ENCODE results near the gene PLLP. TPM values are rescaled to one million over a fixed set of nuclear protein-coding genes. Genes with fewer than 3 reads are reported as not detected.

PLLP gene
- total and polyA plus RNA-seq, 10 of the 15 experiments (the other 5 are each of a cell fraction or from before 2014, with no cell fraction given), result 0.21 to 5.8 (median 0.67) TPM

GRCh38 chr16:57258910-57259475 lies 25.5 kb downstream of the PLLP start:
- Histone ChIP-seq H3K27ac (ENCODE audit: control insufficient read depth, insufficient read depth) (no peak overlapping the region), H3K4me3 (no peak overlapping the region), H3K9me3 (replicated peaks; ENCODE audit: control insufficient read depth, insufficient read depth, low read length) (no peaks in the 10 kb centered on the region), H3K36me3 (ENCODE audit: control insufficient read depth in 2 of 2, insufficient read depth in 2 of 2, low read length in 1 of 2) (no peaks in the 10 kb centered on the region; a peak in 1 of 4 replicates), H2AFZ (ENCODE audit: control insufficient read depth, low read depth, low read length) (no peak overlapping the region), H3K79me2 (ENCODE audit: control insufficient read depth, insufficient read depth, low read length) (no peaks in the 10 kb centered on the region), H3K9ac (ENCODE audit: control insufficient read depth, insufficient read depth, low read length) (no peak overlapping the region), H3K4me2 (ENCODE audit: control insufficient read depth, insufficient read depth) (no peak overlapping the region), H3K27me3 (replicated peaks in 1 of 2; ENCODE audit: control insufficient read depth in 2 of 2, insufficient read depth in 2 of 2, low read length in 1 of 2) (no peaks in the 10 kb centered on the region), H3K4me1 (ENCODE audit: control insufficient read depth, insufficient read depth, low read length) (peaks cover 3% of the 10 kb centered on the region), H4K20me1 (ENCODE audit: control insufficient read depth, insufficient read depth) (no peaks in the 10 kb centered on the region)
- ChIA-PET SMC1A (ENCODE audit: uncharacterized antibody, unreplicated experiment) (interaction anchor here (0.9 to 2.4 kb wide), 4 partner anchors 10 to 140 kb away, joined by 3 to 6 read pairs (median 4); partner anchors contain the start of gene ARL2BP), RAD21 (ENCODE audit: unreplicated experiment) (interaction anchor here (1.0 kb wide), 1 partner anchor 166 kb away, joined by 3 read pairs; the partner anchor contains the start of gene CPNE2), POLR2A (interaction anchor here (0.6 to 3.7 kb wide), 5 partner anchors 11 to 232 kb away, joined by 3 to 35 read pairs (median 4); partner anchors contain the start of gene ARL2BP), CTCF (interaction anchor here (1.9 kb wide), 1 partner anchor 167 kb away, joined by 6 read pairs; the partner anchor contains the start of gene CPNE2)
- intact Hi-C loops (cut with micrococcal nuclease; ENCODE audit: unreplicated experiment) (no loop called here), in situ Hi-C loops (cut with MboI) (no loop called here)
- ATAC-seq, result no peak
- no TSS peak for BruUV-seq (replicated peaks)
- 0% methylated on average over 1 of the region's 1 CpG for WGBS (ENCODE audit: insufficient coverage, insufficient replicate concordance, low lambda C conversion rate, missing lambda C conversion rate)
- no peak for DNase-seq (ENCODE audit: low read depth, low spot score)
- TF ChIP-seq BRCA1 (IDR thresholded peaks at IDR 0.05; ENCODE audit: low read depth, low read length) (no peak), SPI1 (IDR thresholded peaks at IDR 0.05; ENCODE audit: borderline replicate concordance, insufficient read depth, low read depth, low read length) (no peak), POLR2AphosphoS5 (IDR thresholded peaks at IDR 0.05; ENCODE audit: low read length) (no peak), FOXM1 (IDR thresholded peaks at IDR 0.05; ENCODE audit: low read depth, low read length) (no peak)
- TF ChIP-seq, protein P1, sequence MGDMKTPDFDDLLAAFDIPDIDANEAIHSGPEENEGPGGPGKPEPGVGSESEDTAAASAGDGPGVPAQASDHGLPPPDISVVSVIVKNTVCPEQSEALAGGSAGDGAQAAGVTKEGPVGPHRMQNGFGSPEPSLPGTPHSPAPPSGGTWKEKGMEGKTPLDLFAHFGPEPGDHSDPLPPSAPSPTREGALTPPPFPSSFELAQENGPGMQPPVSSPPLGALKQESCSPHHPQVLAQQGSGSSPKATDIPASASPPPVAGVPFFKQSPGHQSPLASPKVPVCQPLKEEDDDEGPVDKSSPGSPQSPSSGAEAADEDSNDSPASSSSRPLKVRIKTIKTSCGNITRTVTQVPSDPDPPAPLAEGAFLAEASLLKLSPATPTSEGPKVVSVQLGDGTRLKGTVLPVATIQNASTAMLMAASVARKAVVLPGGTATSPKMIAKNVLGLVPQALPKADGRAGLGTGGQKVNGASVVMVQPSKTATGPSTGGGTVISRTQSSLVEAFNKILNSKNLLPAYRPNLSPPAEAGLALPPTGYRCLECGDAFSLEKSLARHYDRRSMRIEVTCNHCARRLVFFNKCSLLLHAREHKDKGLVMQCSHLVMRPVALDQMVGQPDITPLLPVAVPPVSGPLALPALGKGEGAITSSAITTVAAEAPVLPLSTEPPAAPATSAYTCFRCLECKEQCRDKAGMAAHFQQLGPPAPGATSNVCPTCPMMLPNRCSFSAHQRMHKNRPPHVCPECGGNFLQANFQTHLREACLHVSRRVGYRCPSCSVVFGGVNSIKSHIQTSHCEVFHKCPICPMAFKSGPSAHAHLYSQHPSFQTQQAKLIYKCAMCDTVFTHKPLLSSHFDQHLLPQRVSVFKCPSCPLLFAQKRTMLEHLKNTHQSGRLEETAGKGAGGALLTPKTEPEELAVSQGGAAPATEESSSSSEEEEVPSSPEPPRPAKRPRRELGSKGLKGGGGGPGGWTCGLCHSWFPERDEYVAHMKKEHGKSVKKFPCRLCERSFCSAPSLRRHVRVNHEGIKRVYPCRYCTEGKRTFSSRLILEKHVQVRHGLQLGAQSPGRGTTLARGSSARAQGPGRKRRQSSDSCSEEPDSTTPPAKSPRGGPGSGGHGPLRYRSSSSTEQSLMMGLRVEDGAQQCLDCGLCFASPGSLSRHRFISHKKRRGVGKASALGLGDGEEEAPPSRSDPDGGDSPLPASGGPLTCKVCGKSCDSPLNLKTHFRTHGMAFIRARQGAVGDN (IDR thresholded peaks at IDR 0.05), result no peak
- no peak for FAIRE-seq
